ENCODE results near the gene SUMO3.

SUMO3 gene

DNA sequence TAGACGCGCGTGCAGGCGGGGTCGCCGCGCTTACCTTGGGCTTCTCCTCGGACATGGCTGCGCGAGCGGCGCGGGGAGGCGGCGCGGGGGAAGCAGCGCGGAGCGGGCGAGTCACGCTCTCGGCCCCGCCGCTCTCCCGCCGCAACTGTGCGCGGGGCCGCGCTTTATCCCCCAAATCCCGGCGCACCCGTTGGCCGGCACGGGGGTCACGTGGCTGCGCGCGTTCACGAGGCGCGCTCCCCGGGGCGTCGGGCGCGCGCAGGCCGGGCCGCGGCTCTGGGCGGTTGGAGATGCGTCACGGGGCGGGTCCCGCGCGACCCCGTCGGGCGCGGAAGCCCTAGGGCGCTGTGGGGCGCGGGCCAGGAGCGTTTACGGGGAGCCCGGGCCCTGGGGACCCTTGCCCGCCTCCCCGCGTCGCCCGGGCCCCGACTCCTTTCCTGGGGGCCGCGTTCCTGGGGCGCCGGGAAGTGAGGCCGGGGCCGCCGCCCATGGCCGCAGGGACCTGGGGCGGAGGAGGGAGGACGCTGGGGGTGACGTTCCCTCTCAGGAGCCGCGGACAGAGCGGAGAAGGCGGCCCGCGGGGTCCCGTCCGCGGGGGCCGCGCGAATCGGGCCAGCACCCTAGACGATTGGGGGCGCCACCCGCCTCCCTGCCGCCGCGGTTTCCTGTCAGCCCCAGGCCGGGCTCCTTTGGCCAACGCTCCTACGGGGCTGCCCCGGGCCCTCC, at the start of gene SUMO3:
TSS of gene SUMO3 (minus strand) at position 149 of the 726 bp plus-strand sequence. CDS start at position 55, 94 bp downstream.
- peak; percentile 48 for DNase-seq

DNA sequence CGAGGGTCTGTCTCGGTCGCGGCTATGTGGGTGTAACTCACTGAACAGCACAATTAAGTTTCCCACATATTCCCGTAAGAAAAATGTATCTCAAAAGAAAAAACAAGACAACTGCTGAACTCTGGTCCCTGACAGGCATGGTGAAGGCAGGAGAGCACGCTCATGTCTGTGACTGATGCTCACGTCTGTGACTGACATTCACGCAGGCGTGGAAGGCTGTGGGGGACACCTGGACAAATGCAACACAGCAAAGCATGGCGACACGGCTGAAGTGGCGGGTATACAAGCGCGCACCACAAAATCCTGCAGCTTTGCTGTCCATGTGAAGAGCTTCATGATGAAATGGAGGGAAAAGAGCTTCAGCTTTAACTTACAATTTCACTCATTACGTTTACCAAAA, 49.6 kb upstream of the SUMO3 start:
- no peak for DNase-seq

DNA sequence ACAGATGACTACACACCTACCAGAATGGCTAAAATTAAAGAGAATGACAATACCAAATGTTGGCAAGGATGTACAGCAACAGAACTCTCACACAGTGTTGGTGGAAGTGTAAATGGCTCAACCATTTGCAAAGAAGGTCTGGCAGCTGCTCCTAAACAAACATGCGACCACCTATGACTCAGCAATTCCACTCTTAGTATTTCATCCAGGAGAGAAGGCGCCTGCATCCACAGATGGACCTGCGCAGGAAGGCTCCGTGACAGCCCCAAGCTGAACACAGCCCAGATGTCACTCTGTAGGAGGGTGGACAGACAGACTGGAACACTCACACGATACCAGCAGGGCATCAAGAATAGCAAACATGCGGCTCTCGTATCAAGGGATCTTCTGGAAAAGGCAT, 48.9 kb upstream of the SUMO3 start:
- no peak for DNase-seq

DNA sequence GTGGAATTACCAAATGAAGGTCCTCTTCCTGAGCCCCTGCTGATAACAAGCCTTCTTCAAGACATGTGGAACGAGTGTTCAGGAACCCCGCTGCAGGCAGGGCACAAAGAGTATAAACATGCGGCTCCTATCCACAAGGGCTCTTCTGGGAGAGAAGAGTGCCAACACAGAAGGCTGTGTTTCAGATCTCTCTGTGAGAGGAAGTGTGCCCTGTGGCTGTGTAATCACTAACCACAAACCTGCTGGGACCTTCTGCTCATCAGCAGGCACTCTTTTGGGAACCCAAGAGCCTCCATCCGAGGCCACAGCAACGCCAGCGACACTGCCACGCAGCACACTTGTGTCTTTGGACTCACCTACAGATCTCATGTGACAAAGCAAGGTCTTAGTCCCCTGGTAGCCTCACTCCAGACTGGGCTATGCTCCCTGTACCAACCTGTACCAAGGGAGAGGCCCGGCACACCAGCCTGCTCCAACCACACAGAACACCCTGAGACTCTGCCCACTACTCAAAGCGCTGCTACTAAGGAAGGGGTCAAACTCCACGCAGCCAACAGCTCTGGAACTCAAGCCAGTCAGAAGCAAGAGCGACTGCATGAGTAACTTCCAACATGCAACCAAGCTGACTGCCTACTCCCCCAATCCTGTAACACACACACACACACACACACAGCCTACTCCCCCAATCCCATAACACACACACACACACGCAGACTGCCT, 47.9 kb upstream of the SUMO3 start:
- no peak for DNase-seq

DNA sequence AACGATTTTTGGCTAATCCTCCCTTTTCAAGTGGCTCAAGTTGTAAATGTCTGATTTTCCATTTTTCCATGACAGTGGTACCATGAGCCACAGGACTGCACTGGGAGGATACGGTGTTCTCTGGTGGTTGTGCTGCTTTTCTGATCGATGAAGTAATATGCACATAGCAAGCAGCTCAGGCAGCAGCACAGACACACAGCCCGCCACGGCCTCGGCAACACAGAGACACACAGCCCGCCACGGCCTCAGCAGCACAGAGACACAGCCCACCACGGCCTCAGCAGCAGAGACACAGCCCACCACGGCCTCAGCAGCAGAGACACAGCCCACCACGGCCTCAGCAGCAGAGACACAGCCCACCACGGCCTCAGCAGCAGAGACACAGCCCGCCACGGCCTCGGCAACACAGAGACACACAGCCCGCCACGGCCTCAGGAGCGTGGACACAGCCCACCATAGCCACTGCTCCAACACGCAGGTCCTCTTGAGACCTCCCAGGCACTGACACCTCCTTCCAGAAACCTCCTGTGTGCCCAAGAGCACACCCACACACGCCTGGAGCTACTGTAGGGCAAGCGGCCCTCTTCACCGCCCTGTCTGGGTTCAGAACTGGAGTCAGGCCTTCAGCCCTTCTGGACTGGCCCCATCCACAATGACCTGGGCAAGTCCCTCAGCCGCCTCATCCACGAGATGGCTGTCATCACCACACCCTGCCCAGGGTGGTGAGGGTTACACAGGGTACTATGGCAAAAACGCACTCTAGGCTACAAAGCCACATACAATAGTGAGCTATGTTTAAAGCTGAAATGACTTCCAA, 45.2 kb upstream of the SUMO3 start:
- DNase-seq, result no peak

DNA sequence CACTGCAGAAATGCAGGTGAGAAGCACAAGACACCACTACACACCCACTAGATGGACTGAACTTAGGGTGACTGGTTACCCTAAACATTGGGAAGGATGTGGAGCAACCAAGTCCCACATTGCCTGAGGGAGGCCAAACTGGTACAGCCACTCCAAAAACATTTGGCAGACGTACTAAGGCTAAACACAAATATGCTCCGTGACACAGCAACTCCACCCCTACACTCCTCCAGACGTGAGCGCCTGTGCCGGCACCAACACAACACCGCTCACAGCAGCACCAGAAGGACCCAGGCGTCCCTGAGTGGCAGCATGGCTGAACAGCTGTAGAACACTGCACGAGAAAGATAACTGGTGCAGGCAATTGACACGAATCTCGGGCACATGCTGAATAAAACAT, 40.9 kb upstream of the SUMO3 start:
- no peak for DNase-seq

DNA sequence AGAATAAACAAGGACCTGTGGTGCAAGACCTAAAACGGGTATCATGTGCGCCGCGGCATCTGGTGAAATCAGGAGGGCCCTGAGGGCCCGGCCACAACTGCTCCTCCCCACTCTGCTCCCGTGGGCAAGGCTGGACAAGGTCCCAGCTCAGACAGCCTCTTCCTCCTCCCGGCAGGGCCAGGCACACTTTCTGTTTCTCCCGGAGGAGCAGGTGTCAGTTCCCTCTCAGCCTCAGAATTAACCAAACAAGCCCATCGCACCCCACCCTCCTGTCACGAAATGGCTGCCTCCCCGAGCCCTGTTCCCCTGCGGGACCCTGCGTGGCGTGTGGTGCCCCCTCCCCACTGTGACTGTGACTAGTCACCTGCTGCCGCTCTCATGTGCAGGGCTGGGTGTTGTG, 40.4 kb upstream of the SUMO3 start:
- DNase-seq, result no peak

DNA sequence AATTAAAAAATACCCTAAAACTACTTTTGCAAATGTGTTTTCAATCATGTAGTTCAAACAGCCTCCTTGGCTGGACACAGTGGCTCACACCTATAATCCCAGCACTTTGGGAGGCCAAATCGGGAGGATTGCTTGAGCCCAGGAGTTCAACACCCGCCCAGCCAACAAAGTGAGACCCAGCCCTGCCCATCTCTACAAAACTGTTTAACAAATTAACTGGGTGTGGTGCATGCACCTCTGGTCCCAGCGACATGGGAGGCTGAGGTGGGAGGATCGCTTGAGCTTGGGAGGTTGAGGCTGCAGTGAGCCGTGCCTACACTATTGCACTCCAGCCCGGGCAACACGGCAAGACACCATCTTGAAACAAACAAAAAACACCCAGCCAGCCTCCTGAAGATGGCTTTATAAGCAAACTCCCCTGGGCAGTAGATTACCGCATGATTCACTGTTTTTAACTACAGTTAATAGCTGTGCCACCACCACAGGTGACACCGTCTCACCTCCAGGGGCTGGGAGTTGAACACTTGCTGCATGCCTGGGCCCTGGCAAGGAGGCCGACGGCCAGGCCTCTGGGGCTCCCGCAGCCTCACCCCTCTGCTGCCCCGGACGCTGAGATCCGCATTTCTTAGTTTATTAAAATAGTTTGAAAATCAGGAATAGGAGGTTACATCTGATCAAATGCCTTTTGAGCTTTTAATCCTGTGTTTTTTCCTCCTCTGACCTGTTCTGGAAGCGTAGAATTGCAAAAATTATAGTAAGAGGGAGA, 39.4 kb upstream of the SUMO3 start:
- no peak for DNase-seq

DNA sequence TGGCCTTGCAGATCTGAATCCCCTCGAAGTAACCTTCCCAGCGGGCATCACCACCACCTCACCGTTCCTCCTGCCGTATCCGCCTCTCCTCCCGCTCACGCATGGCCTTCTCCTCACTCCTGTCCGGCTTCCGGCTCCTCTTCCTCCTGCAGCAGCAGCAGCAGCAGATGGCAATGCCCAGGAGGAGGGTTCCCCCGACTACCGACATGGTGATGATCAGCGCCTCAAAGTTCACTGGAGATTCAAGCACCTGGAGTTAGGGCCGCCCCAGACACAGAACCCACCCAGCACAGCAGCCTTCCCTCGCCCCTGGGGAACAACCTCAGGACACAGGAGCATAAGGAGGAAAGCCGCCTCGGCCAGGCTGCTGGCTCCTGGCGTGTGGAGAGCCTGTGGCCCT, 38.3 kb upstream of the SUMO3 start:
- no peak for DNase-seq

DNA sequence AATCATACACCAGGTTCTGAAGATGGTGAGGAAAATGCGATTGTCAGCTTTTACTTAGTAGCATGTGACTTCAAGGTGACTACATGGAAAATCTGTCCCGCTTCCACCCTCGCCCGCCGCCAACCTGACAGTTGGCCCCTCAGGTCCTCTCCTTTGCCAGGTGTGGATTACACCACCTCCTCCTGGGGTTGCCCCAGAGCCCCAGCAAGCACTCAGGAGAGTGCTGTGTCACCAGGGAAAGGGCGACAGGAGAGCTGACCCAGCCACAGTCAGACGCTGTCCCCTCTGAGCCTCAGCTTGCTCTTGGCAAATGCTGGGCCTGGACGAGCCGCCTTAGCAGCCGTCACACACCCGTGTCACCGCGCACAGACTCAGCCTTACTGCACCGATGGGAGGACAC, 37.7 kb upstream of the SUMO3 start:
- no peak for DNase-seq

DNA sequence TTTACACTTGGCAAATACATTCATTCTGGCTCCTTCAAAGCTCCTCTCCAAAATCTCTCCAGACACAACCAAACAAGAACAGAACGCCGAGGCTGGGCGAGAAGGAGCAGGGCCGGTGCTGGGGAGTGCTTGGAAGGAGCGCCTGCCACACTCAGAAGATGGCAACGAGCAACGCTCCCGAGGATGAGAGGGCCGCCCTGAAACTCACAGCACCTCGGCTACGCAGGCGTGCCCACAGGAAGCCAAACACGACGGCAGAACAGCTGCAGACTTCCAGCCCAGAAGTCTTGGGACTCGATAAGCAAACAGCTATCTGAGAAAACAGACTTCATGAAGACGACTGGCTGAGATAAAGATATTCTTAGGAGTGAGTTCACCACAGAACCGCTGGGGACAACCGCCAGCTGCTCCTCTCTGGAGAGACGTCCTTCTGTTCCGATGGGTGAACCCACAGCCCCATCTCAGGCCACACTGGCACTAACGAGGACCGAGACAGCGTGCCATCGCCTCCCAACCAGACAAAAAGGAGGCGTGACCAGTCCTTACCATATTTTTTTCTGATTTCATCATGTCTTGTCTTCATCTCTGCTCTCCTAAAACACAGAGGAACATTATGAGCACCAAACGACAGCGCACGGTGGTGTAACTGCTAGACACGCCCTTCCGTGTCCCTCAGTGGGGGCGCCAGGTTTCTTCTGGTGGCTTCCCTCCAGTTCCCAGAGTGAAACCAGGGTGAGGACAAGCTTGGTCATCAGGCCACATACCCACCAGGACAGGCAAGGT, 37.0 kb upstream of the SUMO3 start:
- DNase-seq, result no peak

DNA sequence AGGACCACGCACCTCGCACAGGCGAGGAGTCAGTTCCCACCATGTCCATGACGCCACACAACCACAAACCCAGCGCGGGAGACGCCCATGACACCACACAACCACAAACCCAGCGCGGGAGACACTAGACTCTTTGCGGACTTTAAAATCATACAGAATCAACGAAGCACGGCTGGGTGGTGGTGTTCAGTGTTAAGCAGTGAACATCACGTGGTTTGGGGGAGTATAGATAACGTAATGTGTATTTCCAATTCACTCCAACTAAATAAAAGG, 36.5 kb upstream of the SUMO3 start:
- no peak for DNase-seq

DNA sequence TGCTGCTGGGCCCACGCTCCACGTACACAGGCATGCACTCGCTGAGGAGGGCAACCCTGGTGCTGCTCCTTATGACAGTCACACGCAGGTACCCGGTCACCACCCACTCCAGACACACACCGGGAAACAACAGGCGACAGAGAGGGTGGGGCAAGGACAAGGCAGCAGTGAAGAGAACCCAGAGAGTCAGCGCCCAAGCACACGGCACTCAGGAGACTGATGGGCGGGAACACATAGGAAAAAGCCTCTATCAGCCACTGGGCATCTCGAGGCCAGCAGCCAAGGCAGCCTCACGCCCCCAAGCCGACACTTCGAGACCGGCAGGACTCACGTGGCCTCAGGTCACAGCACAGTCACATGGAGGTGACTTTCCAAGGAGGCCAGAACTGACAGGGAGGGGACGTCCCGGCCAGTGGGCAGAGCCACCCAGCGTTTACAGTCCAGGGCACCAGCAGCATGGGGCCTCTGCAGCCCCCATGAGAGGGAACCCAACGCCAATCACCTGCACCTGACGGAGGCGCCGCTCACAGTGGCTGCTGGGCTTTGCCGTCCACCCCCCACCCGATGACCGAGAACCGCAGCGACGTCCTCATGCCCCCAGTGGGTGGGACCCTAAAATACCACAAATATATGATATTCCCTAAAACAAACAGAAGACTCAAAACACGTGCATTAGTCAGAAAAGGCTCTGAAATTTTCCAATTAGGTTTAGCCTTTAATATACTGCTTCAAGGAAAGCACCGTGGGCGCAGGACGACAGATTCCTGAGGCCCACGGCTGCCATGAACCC, 35.9 kb upstream of the SUMO3 start:
- no peak for DNase-seq

DNA sequence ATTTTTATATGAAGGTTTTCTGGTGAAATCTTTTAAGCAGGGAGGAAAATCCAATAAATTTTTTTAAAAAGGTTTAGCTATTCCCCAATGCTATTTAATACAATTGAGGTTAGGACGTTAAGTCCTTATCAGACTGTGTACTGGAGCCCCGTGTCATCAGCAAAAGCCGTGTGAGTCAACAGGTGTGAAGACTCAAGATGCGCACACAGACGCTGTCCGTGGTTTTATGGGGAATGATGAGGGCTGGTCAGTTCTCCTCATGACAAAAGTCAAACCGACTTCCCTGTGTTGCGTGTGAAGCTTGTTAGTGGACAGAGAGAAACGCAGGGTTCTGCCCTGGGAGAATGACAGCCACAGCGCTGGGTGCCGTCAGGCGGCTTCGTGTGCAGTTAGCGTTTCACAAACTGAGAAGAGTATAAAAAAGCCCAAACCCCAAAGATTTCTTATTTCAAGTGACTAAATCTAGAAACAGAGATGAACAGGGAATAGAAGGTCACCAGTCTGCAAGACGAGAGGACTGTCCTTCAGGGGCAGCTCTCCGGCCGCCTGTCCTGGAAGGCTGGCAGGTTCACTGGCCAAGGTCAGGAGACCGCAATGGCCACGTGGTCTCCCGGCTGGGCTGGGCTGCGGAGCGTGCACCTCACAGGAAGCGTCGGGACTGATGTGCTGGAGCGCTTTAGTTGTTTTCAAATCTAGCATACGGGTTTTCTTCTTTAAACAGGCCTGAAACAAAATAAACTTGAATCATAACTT, 33.2 kb upstream of the SUMO3 start:
- DNase-seq, result no peak

DNA sequence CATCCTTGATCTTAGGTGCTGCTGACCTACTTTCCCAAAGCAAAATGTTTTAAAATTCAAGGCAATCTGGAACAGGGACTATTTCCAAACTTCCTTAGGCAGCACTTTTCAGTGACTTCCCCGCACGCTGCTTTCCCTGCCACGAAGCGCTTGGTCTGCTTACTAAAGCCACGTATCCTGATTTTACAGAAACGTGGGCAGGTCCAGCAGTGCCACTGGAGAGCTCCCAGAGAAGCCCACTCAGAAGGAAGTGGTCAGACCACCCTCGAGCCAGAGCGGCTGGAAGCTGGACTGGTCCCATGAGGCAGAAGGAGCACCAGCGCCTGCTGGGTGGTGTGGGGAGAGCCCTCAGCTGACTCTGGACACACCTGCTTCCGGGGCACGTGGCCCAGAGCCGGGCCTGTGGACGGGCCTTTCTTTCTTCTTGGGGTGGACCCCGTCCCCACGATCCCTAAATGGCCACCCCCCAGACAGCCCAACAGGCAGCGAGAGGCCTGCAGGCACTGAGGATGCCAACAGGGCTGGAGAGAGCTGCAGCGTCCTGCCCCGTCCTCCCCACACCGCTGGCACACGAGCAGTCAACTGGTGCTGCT, 32.4 kb upstream of the SUMO3 start:
- DNase-seq, result no peak

DNA sequence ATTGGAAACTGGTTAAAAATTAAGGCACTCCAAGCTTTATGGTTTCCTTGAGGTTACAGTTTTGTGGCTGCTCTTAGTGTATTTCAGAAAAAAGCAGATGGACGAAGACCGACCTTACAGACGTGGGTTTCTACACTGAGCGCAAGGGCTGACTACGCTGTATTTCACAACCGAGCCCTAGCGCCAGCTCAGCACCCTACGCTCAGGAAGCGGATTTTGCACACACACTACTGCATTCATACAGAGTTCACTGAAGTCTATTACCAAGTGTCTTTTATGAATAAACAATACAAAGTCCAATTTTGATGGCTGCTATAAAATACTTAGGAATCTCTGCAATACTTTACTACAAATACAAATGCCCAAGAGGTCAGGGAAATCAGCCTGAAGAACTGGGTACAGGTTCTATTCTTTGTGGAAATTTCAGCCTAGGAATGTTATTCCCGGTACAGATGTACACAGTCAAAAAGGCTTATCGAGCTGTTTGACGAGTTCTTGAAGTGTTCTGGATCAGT, 31.8 kb upstream of the SUMO3 start:
- DNase-seq, result no peak

DNA sequence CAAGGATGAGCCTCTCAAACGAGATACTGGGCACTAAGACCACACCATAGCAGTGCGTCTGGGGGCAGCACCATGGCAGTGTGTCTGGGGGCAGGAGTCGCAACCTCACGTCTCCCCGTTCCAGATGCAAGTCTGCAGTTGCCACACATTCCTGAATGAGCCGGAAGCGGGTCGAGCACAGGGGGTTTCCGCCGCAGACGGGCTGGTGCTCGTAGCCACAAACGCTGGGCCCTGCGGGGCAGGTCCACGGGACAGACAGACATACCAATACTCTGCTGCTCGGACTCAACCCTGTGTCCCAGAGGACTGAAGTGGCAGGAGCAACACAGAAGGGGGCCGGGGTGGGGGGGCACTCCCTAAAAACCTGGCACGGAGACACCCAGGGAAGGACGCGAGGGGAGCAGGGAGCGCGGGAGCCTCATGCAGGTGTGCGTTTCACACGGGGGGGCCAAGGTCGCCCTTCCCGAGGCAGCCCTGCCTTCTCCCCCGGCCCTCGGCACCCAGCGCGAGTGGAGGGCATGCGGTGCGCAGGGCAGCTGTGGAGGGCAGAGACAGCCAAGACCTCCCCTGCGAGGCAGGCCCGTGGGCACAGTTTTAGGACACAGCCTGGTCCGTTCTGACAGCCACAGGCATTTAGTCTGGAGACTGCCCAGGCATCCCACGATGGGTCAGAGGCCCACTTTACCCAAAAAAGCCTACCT, 31.1 kb upstream of the SUMO3 start:
- no peak for DNase-seq

DNA sequence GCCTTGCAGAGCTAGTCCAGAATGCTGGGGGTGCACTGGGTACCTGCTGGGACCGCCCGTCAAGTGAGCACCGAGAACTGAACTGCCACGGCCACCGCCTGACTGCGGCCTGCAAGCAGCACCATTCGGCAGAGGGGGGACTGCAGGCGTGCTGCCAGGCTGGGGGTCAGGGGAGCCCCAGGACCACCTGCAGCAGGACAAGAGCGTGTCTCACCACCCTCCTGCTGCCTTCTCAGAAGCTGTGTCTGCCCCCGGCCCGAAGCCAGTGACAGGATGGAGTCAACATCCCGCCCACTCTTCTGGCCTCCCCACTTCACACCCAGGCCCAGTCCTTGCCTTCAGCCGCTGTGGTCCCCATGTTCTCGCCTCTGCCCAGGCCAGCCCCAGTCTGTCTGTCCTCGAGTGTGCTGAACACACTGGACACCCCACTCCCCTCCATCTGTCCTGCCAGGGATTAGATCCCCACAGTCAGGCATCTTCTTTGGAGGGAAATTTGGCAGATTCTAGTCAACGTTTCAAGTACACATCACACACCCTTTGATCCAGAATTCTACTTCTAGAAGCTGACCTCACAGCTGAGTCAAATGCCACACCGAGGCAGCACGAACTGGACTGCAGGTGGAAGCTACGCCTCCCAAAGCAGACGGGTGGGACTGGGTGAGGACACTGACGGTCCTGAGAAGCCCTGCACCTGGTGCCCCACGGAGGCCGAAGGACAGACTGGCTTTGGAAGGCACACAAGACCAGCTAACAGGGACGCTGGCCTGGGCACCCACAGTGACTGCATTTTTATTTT, 29.6 kb upstream of the SUMO3 start:
- DNase-seq, result no peak
